ENCODE results near the gene OMA1.

The OMA1 gene

GRCh38 chr1:58546520-58547308 is at the start of gene OMA1:
Gene OMA1, minus strand, starts transcription at chr1:58546726. Its CDS starts 7,432 bp downstream, at chr1:58539294.
- peaks cover 5% of the 10 kb centered on the region for H3K27me3 ChIP-seq (ENCODE audit: insufficient read depth, low read length)
- H2AFZ ChIP-seq (ENCODE audit: low read length) = peak within 1 kb of the TSS; percentile 90; the same call in 1 of the 2 replicates
- H3K9me2 ChIP-seq (ENCODE audit: low read depth, low read length) = no peaks in the 10 kb centered on the region
- H3K36me3 ChIP-seq (ENCODE audit: insufficient read depth, low read length) = no peaks in the 10 kb centered on the region
- peaks cover 17% of the 10 kb centered on the region for H3K4me1 ChIP-seq (ENCODE audit: insufficient read depth, low read length, severe bottlenecking)
- H3K9me3 ChIP-seq (ENCODE audit: low read length) = no peaks in the 10 kb centered on the region
- H3K79me2 ChIP-seq (ENCODE audit: insufficient read depth, low read length) = 0 out of 2 replicates have a peak, but pooled peaks cover 4% of the 10 kb centered on the region
- peak within 1 kb of the TSS; percentile 29 for H3K27ac ChIP-seq (ENCODE audit: low read depth, low read length, poor library complexity, severe bottlenecking)
- no peaks in the 10 kb centered on the region for H3F3A ChIP-seq (ENCODE audit: insufficient read depth, low read length)
- H3K9ac ChIP-seq (ENCODE audit: low read length) = peak within 1 kb of the TSS; percentile 89
- TF ChIP-seq EZH2 (IDR thresholded peaks at IDR 0.05; ENCODE audit: borderline replicate concordance, low read length) (no peak), CTCF (IDR thresholded peaks at IDR 0.05; ENCODE audit: low read length) (peak; percentile 95)
- H3K4me3 ChIP-seq (ENCODE audit: low read depth, low read length, poor library complexity, severe bottlenecking) = peak within 1 kb of the TSS; percentile 91
- H4K20me1 ChIP-seq (ENCODE audit: insufficient read depth, low read length) = no peaks in the 10 kb centered on the region
- H3K4me2 ChIP-seq (ENCODE audit: low read length) = peak within 1 kb of the TSS; percentile 83

DNA sequence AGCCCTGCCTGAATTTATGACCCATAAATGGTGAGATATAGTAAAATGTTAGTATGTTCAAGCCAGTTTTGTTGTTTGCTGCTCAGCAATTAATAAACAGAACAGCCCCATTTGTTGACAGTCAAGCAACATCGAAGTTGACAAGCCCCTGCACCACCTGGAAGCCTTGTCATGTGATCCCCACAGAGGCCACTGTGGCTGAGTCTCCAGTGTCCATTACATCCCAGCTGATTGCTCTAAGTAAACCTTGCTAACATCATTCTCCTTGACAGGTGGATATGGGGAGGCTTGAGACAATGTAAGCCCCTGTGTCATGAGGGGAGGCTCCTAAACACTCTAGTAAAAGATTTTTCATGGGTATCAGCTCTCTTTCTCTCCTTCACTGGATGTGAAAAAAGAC is 48.0 kb upstream of the OMA1 start:
- TF ChIP-seq EZH2 (IDR thresholded peaks at IDR 0.05; ENCODE audit: borderline replicate concordance, low read length) (no peak), CTCF (IDR thresholded peaks at IDR 0.05; ENCODE audit: low read length) (no peak)
- no peaks in the 10 kb centered on the region for H3K9me3 ChIP-seq (ENCODE audit: low read length)
- H4K20me1 ChIP-seq (ENCODE audit: insufficient read depth, low read length) = no peaks in the 10 kb centered on the region
- no peaks in the 10 kb centered on the region for H3F3A ChIP-seq (ENCODE audit: insufficient read depth, low read length)
- H3K4me1 ChIP-seq (ENCODE audit: insufficient read depth, low read length, severe bottlenecking) = no peaks in the 10 kb centered on the region
- H3K4me2 ChIP-seq (ENCODE audit: low read length) = no peak overlapping the region
- no peak overlapping the region for H3K27ac ChIP-seq (ENCODE audit: low read depth, low read length, poor library complexity, severe bottlenecking)
- no peak overlapping the region for H3K4me3 ChIP-seq (ENCODE audit: low read depth, low read length, poor library complexity, severe bottlenecking)
- H3K36me3 ChIP-seq (ENCODE audit: insufficient read depth, low read length) = no peaks in the 10 kb centered on the region
- no peaks in the 10 kb centered on the region for H3K79me2 ChIP-seq (ENCODE audit: insufficient read depth, low read length)
- H3K27me3 ChIP-seq (ENCODE audit: insufficient read depth, low read length) = 0 out of 2 replicates have a peak, but pooled peaks cover 5% of the 10 kb centered on the region
- no peak overlapping the region for H3K9ac ChIP-seq (ENCODE audit: low read length)
- no peaks in the 10 kb centered on the region for H3K9me2 ChIP-seq (ENCODE audit: low read depth, low read length)
- H2AFZ ChIP-seq (ENCODE audit: low read length) = no peak overlapping the region

- Histone ChIP-seq H3F3A (ENCODE audit: insufficient read depth, low read length) (no peaks in the 10 kb centered on the region), H3K79me2 (ENCODE audit: insufficient read depth, low read length) (no peaks in the 10 kb centered on the region), H3K27ac (ENCODE audit: low read depth, low read length, poor library complexity, severe bottlenecking) (no peak overlapping the region), H3K9me3 (ENCODE audit: low read length) (no peaks in the 10 kb centered on the region), H3K9me2 (ENCODE audit: low read depth, low read length) (no peaks in the 10 kb centered on the region), H3K9ac (ENCODE audit: low read length) (no peak overlapping the region), H3K4me2 (ENCODE audit: low read length) (no peak overlapping the region), H3K4me1 (ENCODE audit: insufficient read depth, low read length, severe bottlenecking) (no peaks in the 10 kb centered on the region), H2AFZ (ENCODE audit: low read length) (no peak overlapping the region), H4K20me1 (ENCODE audit: insufficient read depth, low read length) (no peaks in the 10 kb centered on the region), H3K36me3 (ENCODE audit: insufficient read depth, low read length) (no peaks in the 10 kb centered on the region), H3K4me3 (ENCODE audit: low read depth, low read length, poor library complexity, severe bottlenecking) (no peak overlapping the region), H3K27me3 (ENCODE audit: insufficient read depth, low read length) (0 out of 2 replicates have a peak, but pooled peaks cover 5% of the 10 kb centered on the region)
- no peak for TF ChIP-seq CTCF (IDR thresholded peaks at IDR 0.05; ENCODE audit: low read length)
- TF ChIP-seq EZH2 (IDR thresholded peaks at IDR 0.05; ENCODE audit: borderline replicate concordance, low read length) = no peak
These were observed 46.1 kb upstream of the OMA1 start for GRCh38 chr1:58592522-58593134.
